GM12874 (cell line): Measurements from ENCODE around the gene GPRC5C.

Source experiments
- TF ChIP-seq, protein P1 (sequence below): IDR thresholded peaks from 2 replicates; pipeline ENCODE4 v1.5.1; 2011; ENCODE audit warnings: low read depth, mild to moderate bottlenecking, control low read depth, low read length, moderate library complexity; ENCODE audit not compliant: insufficient read depth

Gene GPRC5C

GRCh38 chr17:74394977-74395376 is 36.9 kb upstream of the GPRC5C start:
- TF ChIP-seq, protein P1, sequence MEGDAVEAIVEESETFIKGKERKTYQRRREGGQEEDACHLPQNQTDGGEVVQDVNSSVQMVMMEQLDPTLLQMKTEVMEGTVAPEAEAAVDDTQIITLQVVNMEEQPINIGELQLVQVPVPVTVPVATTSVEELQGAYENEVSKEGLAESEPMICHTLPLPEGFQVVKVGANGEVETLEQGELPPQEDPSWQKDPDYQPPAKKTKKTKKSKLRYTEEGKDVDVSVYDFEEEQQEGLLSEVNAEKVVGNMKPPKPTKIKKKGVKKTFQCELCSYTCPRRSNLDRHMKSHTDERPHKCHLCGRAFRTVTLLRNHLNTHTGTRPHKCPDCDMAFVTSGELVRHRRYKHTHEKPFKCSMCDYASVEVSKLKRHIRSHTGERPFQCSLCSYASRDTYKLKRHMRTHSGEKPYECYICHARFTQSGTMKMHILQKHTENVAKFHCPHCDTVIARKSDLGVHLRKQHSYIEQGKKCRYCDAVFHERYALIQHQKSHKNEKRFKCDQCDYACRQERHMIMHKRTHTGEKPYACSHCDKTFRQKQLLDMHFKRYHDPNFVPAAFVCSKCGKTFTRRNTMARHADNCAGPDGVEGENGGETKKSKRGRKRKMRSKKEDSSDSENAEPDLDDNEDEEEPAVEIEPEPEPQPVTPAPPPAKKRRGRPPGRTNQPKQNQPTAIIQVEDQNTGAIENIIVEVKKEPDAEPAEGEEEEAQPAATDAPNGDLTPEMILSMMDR, result no peak

DNA sequence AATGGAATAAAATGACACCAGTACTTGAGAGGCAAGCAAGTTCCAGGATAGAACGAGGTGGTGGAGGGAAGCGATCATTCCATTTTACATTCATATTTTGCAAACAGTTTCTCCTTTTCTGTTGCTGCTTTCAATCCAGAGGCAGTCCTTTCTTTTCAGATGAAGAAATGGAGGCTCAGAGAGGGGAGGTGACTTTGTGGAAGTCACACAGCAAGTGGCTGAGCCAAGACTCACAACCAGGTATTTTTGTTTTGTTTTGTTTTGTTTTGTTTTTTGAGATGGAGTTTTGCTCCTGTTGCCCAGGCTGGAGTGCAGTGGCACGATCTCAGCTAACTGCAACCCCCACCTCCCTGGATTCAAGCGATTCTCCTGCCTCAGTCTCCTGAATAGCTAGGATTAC is 35.3 kb upstream of the GPRC5C start:
- TF ChIP-seq, protein P1, result no peak

GRCh38 chr17:74402048-74402447 is 29.8 kb upstream of the GPRC5C start:
- TF ChIP-seq, protein P1, result no peak

- TF ChIP-seq, protein P1, result no peak
These were observed 28.3 kb upstream of the GPRC5C start for GRCh38 chr17:74403512-74404137.

DNA sequence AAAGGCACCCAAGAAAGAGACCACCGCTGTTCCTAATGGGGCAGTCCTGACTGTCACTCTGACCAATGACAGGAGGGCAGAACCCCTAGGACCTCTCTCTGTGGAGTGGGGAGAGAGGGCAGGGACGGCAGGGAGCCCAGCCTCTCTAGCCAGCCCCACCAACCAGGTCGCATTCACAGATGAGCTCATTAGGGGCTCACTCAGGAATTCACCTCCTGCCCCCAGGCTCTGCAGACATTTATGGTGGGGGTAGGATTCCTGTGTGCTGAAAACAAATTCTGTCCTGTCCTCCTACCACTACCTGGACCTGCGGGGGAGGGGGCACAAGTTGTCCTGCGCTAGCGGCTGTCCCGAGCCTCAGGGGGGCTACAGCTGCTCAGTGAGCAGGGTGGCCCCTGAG is 27.7 kb upstream of the GPRC5C start:
- TF ChIP-seq, protein P1, result no peak

DNA sequence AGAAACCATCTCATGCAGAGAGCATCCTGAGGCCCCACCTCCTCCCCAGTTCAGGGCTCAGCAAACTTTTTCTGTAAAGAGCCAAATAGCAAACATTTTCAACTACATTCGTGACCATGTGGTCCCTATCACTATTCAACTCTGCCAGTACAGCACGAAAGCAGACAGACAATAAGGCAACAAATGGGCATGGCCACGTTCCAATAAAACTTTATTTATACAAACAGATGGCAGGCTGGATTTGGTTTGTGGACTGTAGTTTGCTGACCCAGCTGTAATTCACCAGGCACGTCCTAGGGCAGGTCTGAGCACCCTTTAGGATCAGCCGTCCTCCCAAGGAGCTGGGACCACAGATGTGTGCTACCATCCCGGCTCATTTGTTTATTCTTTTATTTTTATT is 27.1 kb upstream of the GPRC5C start:
- TF ChIP-seq, protein P1, result no peak

DNA sequence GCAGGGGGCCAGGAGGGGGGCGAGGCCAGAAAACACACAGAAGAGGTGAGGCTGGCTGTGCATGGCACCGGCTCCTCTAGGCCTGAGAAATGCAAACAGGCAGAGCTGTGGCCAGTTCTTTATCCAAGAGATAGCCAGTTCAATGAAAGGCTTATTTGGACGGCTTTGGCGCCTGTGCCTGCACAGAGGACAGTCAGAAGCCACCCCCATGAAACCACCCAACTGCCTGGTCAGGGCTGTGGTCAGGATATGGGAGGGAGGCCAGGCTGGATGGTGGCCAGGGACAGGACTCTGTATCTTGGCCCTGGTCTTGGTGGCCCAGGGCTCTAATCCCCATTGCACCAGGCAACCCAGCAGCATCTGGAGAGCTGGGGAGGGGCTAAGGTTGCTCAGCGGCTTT is 24.5 kb upstream of the GPRC5C start:
- TF ChIP-seq, protein P1, result no peak
